Endothelial cell of umbilical vein (primary cell): ENCODE results near the gene CFLAR. TPM values are rescaled to one million over a fixed set of nuclear protein-coding genes. Genes with fewer than 3 reads are reported as not detected.

Experiments
- BruUV-seq: library from RNA; stranded (reverse); fragments of 400-500 nt; replicated peaks from 2 replicates; lab custom pipeline; 2021; lab: Mats Ljungman, UMichigan
- CTCF ChIA-PET: fragments of 300-600, 350-600 bp; sonication (Branson Sonifier 250); formaldehyde crosslinking; loops from one replicate; lab custom pipeline; 2021; ENCODE audit warnings: antibody characterized with exemption, inconsistent platforms; lab: Charles Lee
- POLR2A ChIA-PET: fragments of 300-600, 350-600 bp; sonication (Branson Sonifier 250); formaldehyde crosslinking; loops from one replicate; lab custom pipeline; 2021; ENCODE audit warnings: antibody characterized with exemption, inconsistent platforms; lab: Charles Lee
- DNase-seq: peaks from one replicate; pipeline ENCODE4 v3.0.0-alpha.2; 2011; ENCODE audit warnings: low read depth, low spot score
- FAIRE-seq: peaks from 2 replicates; lab custom pipeline; 2011; peaks lifted over from hg19 to GRCh38; lab: Jason Lieb, UNC
- H2AFZ ChIP-seq: 2 replicates; pipeline ENCODE4 v1.6.0; 2012; ENCODE audit warnings: low read depth, low read length, control low read depth, inconsistent platforms
- H3K27ac ChIP-seq: 2 replicates; pipeline ENCODE4 v1.5.1; 2011; ENCODE audit warnings: low read depth, mild to moderate bottlenecking, control low read depth, low read length, moderate library complexity; ENCODE audit not compliant: insufficient read depth
- H3K27me3 ChIP-seq, 2 experiments: 2 replicates each; pipeline versions ENCODE4 v1.6.0 to v1.6.1; 2011; ENCODE audit warnings: low read length in 2 of 2, mixed read lengths in 1 of 2; ENCODE audit not compliant: control insufficient read depth in 2 of 2, insufficient read depth in 2 of 2
- H3K36me3 ChIP-seq, 2 experiments: 2 replicates in 1 of 2; 3 replicates in 1 of 2; pipeline ENCODE4 v1.5.1; 2011; ENCODE audit warnings: low read length in 2 of 2, mild to moderate bottlenecking in 1 of 2, moderate library complexity in 1 of 2; ENCODE audit not compliant: control insufficient read depth in 2 of 2, insufficient read depth in 2 of 2; ENCODE audit errors: extremely low read depth in 1 of 2
- H3K4me1 ChIP-seq: 3 replicates; pipeline ENCODE4 v1.5.1; 2011; ENCODE audit warnings: mild to moderate bottlenecking, low read length; ENCODE audit not compliant: control insufficient read depth, insufficient read depth; ENCODE audit errors: extremely low read depth
- H3K4me2 ChIP-seq: 2 replicates; pipeline ENCODE4 v1.6.1; 2011; ENCODE audit warnings: low read length, control low read depth, mixed read lengths; ENCODE audit not compliant: insufficient read depth
- H3K4me3 ChIP-seq, 3 experiments: fragments of 200-600 bp in 1 of 3; sonication (generic), shearing (Covaris generic) in 1 of 3; replicated peaks in 1 of 3; 2 replicates each; pipeline ENCODE4 v1.5.1; 2011 to 2016; ENCODE audit warnings: control low read depth in 3 of 3, low read length in 3 of 3, mild to moderate bottlenecking in 2 of 3, inconsistent platforms in 1 of 3, low read depth in 1 of 3, moderate library complexity in 1 of 3; ENCODE audit not compliant: insufficient read depth in 1 of 3
- H3K79me2 ChIP-seq: 2 replicates; pipeline ENCODE4 v1.6.0; 2012; ENCODE audit warnings: low read length, inconsistent platforms; ENCODE audit not compliant: control insufficient read depth, insufficient read depth
- H3K9ac ChIP-seq: replicated peaks from 2 replicates; pipeline ENCODE3; 2011; ENCODE audit warnings: low read length, control low read depth; ENCODE audit not compliant: insufficient read depth; ENCODE audit errors: extremely low read depth
- H3K9me1 ChIP-seq: replicated peaks from 3 replicates; pipeline ENCODE4 v1.6.0; 2011; ENCODE audit warnings: mild to moderate bottlenecking, low read length; ENCODE audit not compliant: control insufficient read depth, insufficient read depth; ENCODE audit errors: extremely low read depth
- H3K9me3 ChIP-seq: replicated peaks from 2 replicates; pipeline ENCODE4 v1.5.1; 2012; ENCODE audit warnings: low read length, inconsistent platforms; ENCODE audit not compliant: control insufficient read depth, insufficient read depth
- H4K20me1 ChIP-seq: replicated peaks from 2 replicates; pipeline ENCODE3; 2011; ENCODE audit warnings: mild to moderate bottlenecking, low read length; ENCODE audit not compliant: control insufficient read depth, insufficient read depth; ENCODE audit errors: extremely low read depth
- FOS ChIP-seq: IDR thresholded peaks from 2 replicates; pipeline ENCODE4 v1.6.1; 2011; ENCODE audit warnings: mild to moderate bottlenecking, low read length, moderate library complexity, borderline replicate concordance; ENCODE audit not compliant: insufficient read depth
- GATA2 ChIP-seq: IDR thresholded peaks from 2 replicates; pipeline ENCODE4 v1.7.0; 2011; ENCODE audit warnings: low read depth, mild to moderate bottlenecking, moderate library complexity, mixed read lengths, low read length; ENCODE audit not compliant: insufficient read length, insufficient read depth
- JUN ChIP-seq: IDR thresholded peaks from 2 replicates; pipeline ENCODE4 v1.6.1; 2011; ENCODE audit warnings: borderline replicate concordance, low read depth; ENCODE audit not compliant: insufficient read length, insufficient read depth
- MYC ChIP-seq: IDR thresholded peaks from one replicate; pipeline ENCODE4 v1.6.1; 2011; ENCODE audit warnings: mild to moderate bottlenecking, low read depth, low read length
- POLR2AphosphoS5 ChIP-seq: IDR thresholded peaks from 2 replicates; pipeline ENCODE4 v1.6.1; 2012; ENCODE audit warnings: low read depth, mild to moderate bottlenecking, control low read depth, low read length, moderate library complexity; ENCODE audit not compliant: insufficient read depth
- dilution Hi-C: fragments of 300-500 bp; cut with MboI; formaldehyde crosslinking; loops from one replicate; pipeline ENCODE4 v1.15.0; 2019; ENCODE audit warnings: low sequenced_read_pairs; ENCODE audit not compliant: extremely low pct_ligation_motif_present
- intact Hi-C: fragments of 100-400 bp; cut with micrococcal nuclease; formaldehyde crosslinking; loops from one replicate; pipeline ENCODE4 v1.10.0; 2022
- polyA plus RNA-seq, 4 experiments: library from polyadenylated mRNA; depleted of rRNA in 3 of 4; stranded (reverse) in 3 of 4; unstranded in 1 of 4; fragments of >200 nt; gene quantifications; 2 replicates each; pipeline versions ENCODE4 v1.2.1 to v1.2.3, GENCODE V29; 2011 to 2012; ENCODE audit warnings: missing spikeins in 1 of 4
- total RNA-seq: library from RNA; stranded (reverse); gene quantifications from 2 replicates; pipeline ENCODE4 v1.2.3, GENCODE V29; 2021
- TF ChIP-seq, protein P1 (sequence below): IDR thresholded peaks from 2 replicates; pipeline ENCODE4 v1.6.1; 2011; ENCODE audit not compliant: insufficient read depth, insufficient read length
- TF ChIP-seq, protein P2 (sequence below), 2 donors: IDR thresholded peaks; 1 replicate in 1 of 2; 2 replicates in 1 of 2; pipeline ENCODE4 v1.5.1; 2011; ENCODE audit warnings: low read length in 2 of 2, mild to moderate bottlenecking in 2 of 2, moderate library complexity in 2 of 2, control low read depth in 1 of 2, inconsistent platforms in 1 of 2, low read depth in 1 of 2; ENCODE audit not compliant: insufficient read depth in 1 of 2; ENCODE audit errors: extremely low read depth in 1 of 2

Gene CFLAR
- total and polyA plus RNA-seq, 2 donors (not counting 3 experiments of a cell fraction or from before 2014, with no cell fraction given) = 104 to 260 TPM

DNA sequence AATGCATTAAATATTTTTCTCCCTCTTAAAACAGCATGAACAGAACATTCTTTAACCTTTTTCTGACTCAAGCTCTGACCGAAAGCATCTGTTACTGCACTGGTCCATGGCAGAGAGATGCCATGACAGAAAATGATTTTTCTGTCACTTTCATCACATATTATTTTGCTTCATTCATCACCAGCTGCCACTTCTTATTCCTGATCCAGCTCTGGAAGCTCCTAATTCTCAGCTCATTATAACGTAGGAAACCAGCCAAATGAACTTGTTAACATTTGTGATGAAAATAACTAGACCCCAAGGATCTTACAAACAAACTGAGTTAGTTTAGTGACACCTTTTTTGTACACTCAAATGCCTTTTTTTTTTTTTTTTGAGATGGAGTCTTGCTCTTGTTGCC lies 7.6 kb upstream of the CFLAR start:
- H3K4me2 ChIP-seq = no peak overlapping the region
- H3K9me3 ChIP-seq = no peaks in the 10 kb centered on the region
- dilution Hi-C loops = no loop called here
- no peaks in the 10 kb centered on the region for H3K4me1 ChIP-seq
- H2AFZ ChIP-seq = no peak overlapping the region
- H3K9ac ChIP-seq = no peak overlapping the region
- ChIA-PET POLR2A (no interaction called here), CTCF (interaction anchor here (1.0 to 1.5 kb wide), 2 partner anchors 9 to 50 kb away, joined by 3 to 4 read pairs; no protein-coding TSS in a partner anchor)
- no peaks in the 10 kb centered on the region for H4K20me1 ChIP-seq
- no peaks in the 10 kb centered on the region for H3K79me2 ChIP-seq
- no peak for TF ChIP-seq JUN
- TF ChIP-seq, protein P1, sequence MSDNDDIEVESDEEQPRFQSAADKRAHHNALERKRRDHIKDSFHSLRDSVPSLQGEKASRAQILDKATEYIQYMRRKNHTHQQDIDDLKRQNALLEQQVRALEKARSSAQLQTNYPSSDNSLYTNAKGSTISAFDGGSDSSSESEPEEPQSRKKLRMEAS = no peak
- TF ChIP-seq, protein P2, sequence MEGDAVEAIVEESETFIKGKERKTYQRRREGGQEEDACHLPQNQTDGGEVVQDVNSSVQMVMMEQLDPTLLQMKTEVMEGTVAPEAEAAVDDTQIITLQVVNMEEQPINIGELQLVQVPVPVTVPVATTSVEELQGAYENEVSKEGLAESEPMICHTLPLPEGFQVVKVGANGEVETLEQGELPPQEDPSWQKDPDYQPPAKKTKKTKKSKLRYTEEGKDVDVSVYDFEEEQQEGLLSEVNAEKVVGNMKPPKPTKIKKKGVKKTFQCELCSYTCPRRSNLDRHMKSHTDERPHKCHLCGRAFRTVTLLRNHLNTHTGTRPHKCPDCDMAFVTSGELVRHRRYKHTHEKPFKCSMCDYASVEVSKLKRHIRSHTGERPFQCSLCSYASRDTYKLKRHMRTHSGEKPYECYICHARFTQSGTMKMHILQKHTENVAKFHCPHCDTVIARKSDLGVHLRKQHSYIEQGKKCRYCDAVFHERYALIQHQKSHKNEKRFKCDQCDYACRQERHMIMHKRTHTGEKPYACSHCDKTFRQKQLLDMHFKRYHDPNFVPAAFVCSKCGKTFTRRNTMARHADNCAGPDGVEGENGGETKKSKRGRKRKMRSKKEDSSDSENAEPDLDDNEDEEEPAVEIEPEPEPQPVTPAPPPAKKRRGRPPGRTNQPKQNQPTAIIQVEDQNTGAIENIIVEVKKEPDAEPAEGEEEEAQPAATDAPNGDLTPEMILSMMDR (IDR thresholded peaks at IDR 0.05; ENCODE audit: extremely low read depth in 1 of 2, insufficient read depth in 1 of 2, low read depth in 1 of 2, low read length in 2 of 2) = no peak
- no peaks in the 10 kb centered on the region for H3K36me3 ChIP-seq
- DNase-seq (no peak), FAIRE-seq (no peak)
- BruUV-seq = no TSS peak
- H3K9me1 ChIP-seq = no peaks in the 10 kb centered on the region
- H3K4me3 ChIP-seq = no peak overlapping the region
- H3K27me3 ChIP-seq = no peaks in the 10 kb centered on the region
- no peak overlapping the region for H3K27ac ChIP-seq
- intact Hi-C loops = no loop called here

DNA sequence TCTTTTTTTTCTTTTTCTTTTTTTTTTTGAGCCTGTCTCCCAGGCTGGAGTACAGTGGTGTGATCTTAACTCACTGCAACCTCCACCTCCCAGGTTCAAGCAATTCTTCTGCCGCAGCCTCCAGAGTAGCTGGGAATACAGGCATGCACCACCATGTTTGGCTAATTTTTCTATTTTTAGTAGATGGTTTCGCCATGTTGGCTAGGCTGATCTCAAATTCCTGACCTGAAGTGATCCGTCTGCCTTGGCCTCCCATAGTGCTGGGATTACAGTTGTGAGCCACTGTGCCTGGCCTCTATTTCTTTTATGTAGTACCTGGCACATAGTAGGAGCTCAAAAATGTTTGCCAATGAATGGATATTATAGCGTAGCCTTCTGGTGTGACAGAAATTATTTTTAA lies 6.8 kb upstream of the CFLAR start:
- TF ChIP-seq, protein P1 = no peak
- TF ChIP-seq, protein P2 (IDR thresholded peaks at IDR 0.05; ENCODE audit: extremely low read depth in 1 of 2, insufficient read depth in 1 of 2, low read depth in 1 of 2, low read length in 2 of 2) = no peak
- TF ChIP-seq JUN (no peak), GATA2 (no peak), MYC (no peak), FOS (no peak), POLR2AphosphoS5 (no peak)
- Histone ChIP-seq H3K27me3 (no peaks in the 10 kb centered on the region), H3K4me1 (no peaks in the 10 kb centered on the region), H3K36me3 (no peaks in the 10 kb centered on the region), H3K4me3 (no peak overlapping the region), H3K9me1 (no peaks in the 10 kb centered on the region), H3K9me3 (no peaks in the 10 kb centered on the region), H3K27ac (no peak overlapping the region), H2AFZ (no peak overlapping the region), H4K20me1 (no peaks in the 10 kb centered on the region), H3K9ac (no peak overlapping the region), H3K4me2 (no peak overlapping the region), H3K79me2 (no peaks in the 10 kb centered on the region)
- FAIRE-seq = no peak
- dilution Hi-C loops (no loop called here), intact Hi-C loops (no loop called here)
- ChIA-PET POLR2A (no interaction called here), CTCF (interaction anchor here (0.8 to 1.5 kb wide), 2 partner anchors 8 to 207 kb away, joined by 3 read pairs; no protein-coding TSS in a partner anchor)
- no peak for DNase-seq
- BruUV-seq = no TSS peak
